Right atrium auricular region (tissue), 2 donors: ENCODE results near the gene LBX2. TPM values are rescaled to one million over a fixed set of nuclear protein-coding genes. Genes with fewer than 3 reads are reported as not detected.
"Not testable (repeated sequence)": the region's sequence is repeated elsewhere in the genome, so short reads cannot be mapped to it uniquely, and the experiment has no call there.

Experiments
- DNase-seq: peaks from one replicate; pipeline ENCODE4 v3.0.0-alpha.2; 2019; ENCODE audit warnings: low spot score
- H3K27ac ChIP-seq, 2 donors: fragments of 200-600 bp; sonication (generic); 1 replicate in 1 of 2; 2 replicates in 1 of 2; pipeline ENCODE4 v1.5.1; 2016 to 2019
- H3K27me3 ChIP-seq, 2 donors: fragments of 200-600 bp; sonication (generic); one replicate each; pipeline versions ENCODE4 v1.5.1 to v1.6.0; 2017 to 2019
- H3K36me3 ChIP-seq: fragments of 200-600 bp; sonication (generic); one replicate; pipeline ENCODE4 v1.5.1; 2016
- H3K4me1 ChIP-seq, 2 donors: fragments of 200-600 bp; sonication (generic); one replicate each; pipeline versions ENCODE4 v1.5.1 to v1.6.0; 2017 to 2019
- H3K4me3 ChIP-seq, 2 donors: fragments of 200-600 bp; sonication (generic); 1 replicate in 1 of 2; 2 replicates in 1 of 2; pipeline ENCODE4 v1.5.1; 2017 to 2019; ENCODE audit warnings: mild to moderate bottlenecking in 1 of 2, moderate library complexity in 1 of 2
- H3K9me3 ChIP-seq, 2 donors: fragments of 200-600 bp; sonication (generic); one replicate each; pipeline ENCODE4 v1.5.1; 2019
- total RNA-seq, 2 donors: library from RNA; depleted of rRNA; stranded (reverse); fragments of >200 nt; gene quantifications; one replicate each; pipeline ENCODE4 v1.1.0, GENCODE V29; 2016
- TF ChIP-seq, protein P1 (sequence below), 2 donors: fragments of 200-600 bp; sonication (generic); IDR thresholded peaks; one replicate each; pipeline ENCODE4 v1.5.1; 2019; ENCODE audit warnings: antibody characterized with exemption in 2 of 2

The LBX2 gene
- total RNA-seq, 2 donors from 2014 or later: 0.83 to 1.0 TPM

DNA sequence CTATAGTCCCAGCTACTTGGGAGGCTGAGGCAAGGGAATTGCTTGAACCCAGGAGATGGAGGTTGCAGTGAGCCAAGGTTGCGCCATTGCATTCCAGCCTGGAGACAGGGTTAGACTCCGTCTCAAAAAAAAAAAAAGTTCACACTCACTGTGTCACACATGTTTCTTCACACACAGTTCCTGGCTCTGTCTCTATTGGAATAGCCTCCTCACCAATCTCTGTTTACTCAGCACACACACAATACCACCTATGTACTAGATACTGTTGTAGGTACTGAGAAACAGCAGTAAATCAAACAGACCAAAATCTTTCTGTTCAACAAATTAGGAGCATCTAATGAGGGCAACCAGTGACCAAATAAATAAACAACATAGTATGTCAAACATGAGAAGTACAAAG is 13.3 kb downstream of the LBX2 start:
- peaks cover 17% of the 10 kb centered on the region for H3K36me3 ChIP-seq
- no peak for DNase-seq
- peaks cover 0 to 24% of the 10 kb centered on the region in 2 donors for H3K4me1 ChIP-seq
- H3K4me3 ChIP-seq: no peak overlapping the region
- no peak overlapping the region for H3K27ac ChIP-seq
- no peaks in the 10 kb centered on the region for H3K27me3 ChIP-seq
- no peaks in the 10 kb centered on the region for H3K9me3 ChIP-seq
- TF ChIP-seq, protein P1, sequence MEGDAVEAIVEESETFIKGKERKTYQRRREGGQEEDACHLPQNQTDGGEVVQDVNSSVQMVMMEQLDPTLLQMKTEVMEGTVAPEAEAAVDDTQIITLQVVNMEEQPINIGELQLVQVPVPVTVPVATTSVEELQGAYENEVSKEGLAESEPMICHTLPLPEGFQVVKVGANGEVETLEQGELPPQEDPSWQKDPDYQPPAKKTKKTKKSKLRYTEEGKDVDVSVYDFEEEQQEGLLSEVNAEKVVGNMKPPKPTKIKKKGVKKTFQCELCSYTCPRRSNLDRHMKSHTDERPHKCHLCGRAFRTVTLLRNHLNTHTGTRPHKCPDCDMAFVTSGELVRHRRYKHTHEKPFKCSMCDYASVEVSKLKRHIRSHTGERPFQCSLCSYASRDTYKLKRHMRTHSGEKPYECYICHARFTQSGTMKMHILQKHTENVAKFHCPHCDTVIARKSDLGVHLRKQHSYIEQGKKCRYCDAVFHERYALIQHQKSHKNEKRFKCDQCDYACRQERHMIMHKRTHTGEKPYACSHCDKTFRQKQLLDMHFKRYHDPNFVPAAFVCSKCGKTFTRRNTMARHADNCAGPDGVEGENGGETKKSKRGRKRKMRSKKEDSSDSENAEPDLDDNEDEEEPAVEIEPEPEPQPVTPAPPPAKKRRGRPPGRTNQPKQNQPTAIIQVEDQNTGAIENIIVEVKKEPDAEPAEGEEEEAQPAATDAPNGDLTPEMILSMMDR (IDR thresholded peaks at IDR 0.05): no peak

DNA sequence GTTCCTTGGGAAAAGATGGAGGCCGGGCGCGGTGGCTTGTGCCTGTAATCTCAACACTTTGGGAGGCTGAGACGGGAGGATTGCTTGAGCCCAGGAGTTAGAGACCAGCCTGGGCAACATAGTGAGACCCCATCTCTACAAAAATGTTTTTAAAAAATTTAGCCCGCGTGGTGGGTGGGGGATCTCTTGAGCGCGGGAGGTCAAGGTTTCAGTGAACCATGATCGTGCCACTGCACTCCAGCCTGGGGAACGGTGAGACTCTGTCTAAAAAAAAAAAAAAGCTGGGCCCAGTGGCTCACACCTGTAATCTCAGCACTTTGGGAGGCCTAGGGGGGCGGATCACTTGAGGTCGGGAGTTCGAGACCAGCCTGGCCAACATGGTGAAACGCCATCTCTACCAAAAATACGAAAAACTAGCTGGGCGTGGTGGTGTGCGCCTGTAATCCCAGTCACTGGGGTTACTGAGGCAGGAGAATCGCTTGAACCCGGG is 15.7 kb downstream of the LBX2 start:
- H3K9me3 ChIP-seq, H3K36me3 ChIP-seq, DNase-seq, H3K27me3 ChIP-seq: not testable (repeated sequence)
- peak overlapping the region; percentile 88 to 91 for H3K27ac ChIP-seq
- H3K4me1 ChIP-seq: peaks cover 0 to 31% of the 10 kb centered on the region in 2 donors
- peak overlapping the region; percentile 78 to 83 for H3K4me3 ChIP-seq

DNA sequence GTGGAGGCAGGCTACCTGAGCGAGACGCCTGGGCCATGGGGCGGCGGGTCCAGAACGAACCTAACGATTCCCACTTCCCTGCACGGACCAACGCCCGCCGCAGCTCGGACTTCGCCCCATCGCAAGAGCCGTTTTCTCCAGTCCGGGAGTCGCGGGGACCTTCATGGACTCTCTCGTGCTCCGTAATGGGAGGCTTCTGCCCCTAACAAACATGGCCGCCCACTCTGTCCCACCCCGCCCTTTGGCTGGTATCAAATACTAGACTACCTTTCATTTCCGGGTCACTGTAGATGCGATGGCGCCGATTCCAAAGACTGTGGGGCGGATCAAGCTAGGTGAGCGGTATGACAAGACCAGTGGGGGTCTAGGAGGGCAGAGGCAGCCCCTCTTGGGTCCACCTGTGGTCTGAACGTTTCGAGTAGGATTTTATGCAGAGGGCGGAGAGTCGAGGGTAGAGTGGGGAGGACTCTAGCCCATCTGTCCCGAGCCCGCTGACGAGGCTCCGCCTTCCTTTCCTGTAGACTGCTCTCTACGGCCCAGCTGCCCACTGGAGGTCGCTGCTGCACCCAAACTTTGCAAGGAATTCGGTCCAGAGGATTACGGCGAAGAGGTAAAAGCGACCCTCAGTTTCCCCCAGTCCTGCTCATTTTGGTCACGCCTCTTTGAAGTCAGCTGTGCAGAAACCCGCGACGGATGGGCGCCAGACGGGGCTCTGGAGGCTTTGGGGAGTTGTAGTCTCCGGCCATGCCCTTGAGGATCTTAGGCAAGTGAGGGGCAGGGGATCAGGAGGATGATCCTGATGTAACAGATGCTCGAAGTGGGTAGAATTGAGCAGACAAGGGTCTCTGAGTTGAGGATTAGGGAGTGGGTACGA is 16.4 kb downstream of the LBX2 start, which contains the start of the genes CCDC142 and TTC31:
TSS of gene CCDC142 (minus strand) at position 198 of the 874 bp plus-strand sequence. CDS start at position 37, 161 bp downstream.
TSS of gene TTC31 (plus strand) at position 281 of the 874 bp plus-strand sequence. CDS start at position 296, 15 bp downstream.
- peaks cover 7% of the 10 kb centered on the region for H3K36me3 ChIP-seq
- H3K27me3 ChIP-seq: no peaks in the 10 kb centered on the region
- TF ChIP-seq, protein P1 (IDR thresholded peaks at IDR 0.05): peak; percentile 71 to 85

DNA sequence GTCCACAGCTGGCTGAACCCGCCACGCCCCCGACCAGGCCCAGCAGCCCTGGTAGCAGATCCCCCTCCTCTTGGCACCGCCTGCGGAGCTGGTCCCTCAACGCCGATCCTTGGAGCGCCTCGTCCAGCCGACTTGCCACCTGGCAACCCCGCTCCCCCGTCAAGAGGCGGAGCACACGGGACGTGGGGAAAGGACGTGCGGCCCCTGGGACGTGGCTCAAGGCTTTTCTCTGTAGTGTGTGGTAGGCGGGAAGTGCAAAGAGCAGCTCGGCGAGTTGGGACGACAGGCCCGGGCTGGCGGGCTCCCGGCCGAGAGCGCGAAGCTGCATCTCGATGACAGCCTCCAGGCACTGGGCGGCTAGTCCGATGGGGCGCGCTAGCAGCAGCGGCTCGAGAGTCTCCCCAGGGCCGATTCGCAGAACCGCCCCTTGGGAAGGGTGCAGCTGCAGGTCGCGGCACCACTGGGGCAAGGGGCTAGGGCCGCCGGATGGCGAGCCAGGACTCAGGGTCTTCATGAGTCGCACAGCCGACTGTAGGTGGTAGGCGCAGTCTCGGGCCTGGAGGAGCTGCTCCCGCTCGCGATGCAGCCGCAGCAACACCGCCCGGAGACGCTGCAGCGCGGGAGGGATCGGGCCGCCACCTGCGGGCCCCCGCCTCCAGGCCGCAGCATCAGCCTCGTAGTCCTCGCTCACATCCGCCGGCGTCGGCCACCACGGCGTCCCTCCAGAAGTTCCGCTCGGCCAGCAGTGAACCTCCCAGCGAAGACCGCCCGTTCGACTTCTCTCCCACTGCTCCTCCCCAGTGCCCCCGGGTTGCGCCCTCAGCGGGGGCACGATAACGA is 17.2 kb downstream of the LBX2 start:
- Histone ChIP-seq H3K4me3 (peak overlapping the region; percentile 78 to 83), H3K4me1 (peaks cover 0 to 31% of the 10 kb centered on the region in 2 donors), H3K27me3 (no peaks in the 10 kb centered on the region), H3K36me3 (peaks cover 6% of the 10 kb centered on the region), H3K9me3 (no peaks in the 10 kb centered on the region), H3K27ac (peak overlapping the region; percentile 88 to 91)
- TF ChIP-seq, protein P1 (IDR thresholded peaks at IDR 0.05): no peak
- DNase-seq: no peak

More for the DNA sequence above, 16.4 kb downstream of the LBX2 start, which contains the start of the genes CCDC142 and TTC31:
- DNase-seq: peak; percentile 98
- H3K4me3 ChIP-seq: peak within 1 kb of the TSS; percentile 78 to 83
- peaks cover 0 to 31% of the 10 kb centered on the region in 2 donors for H3K4me1 ChIP-seq
- no peaks in the 10 kb centered on the region for H3K9me3 ChIP-seq
- H3K27ac ChIP-seq: peak within 1 kb of the TSS; percentile 88 to 91

DNA sequence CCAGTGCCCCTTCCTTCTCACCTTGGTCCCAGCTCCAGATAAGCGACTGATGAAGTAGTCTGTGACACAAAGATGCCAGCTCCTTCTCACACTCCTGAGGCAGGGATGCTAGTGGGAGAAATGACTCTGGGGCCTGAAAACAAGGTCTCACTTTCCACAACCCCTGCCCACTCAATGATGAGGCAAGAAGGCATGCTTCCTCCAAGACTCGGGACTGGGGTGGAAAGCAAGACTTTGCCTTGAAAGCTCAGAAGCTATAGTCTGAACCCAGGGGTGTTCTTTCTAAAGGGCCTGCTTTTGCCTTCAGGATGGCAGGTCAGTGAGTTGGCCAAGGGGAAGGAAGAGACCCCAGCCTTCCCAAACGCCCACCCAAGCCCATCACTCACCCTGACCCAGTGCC is 18.0 kb downstream of the LBX2 start:
- Histone ChIP-seq H3K27ac (peak overlapping the region in 1 of 2 donors; percentile 88), H3K9me3 (no peaks in the 10 kb centered on the region), H3K27me3 (no peaks in the 10 kb centered on the region), H3K36me3 (no peaks in the 10 kb centered on the region), H3K4me3 (peak overlapping the region; percentile 78 to 83), H3K4me1 (peaks cover 0 to 31% of the 10 kb centered on the region in 2 donors)
- no peak for DNase-seq
- TF ChIP-seq, protein P1 (IDR thresholded peaks at IDR 0.05): no peak
